ENCODE results near the gene PRODH.
"Not testable (repeated sequence)": the region's sequence is repeated elsewhere in the genome, so short reads cannot be mapped to it uniquely, and the experiment has no call there.

Gene PRODH

DNA sequence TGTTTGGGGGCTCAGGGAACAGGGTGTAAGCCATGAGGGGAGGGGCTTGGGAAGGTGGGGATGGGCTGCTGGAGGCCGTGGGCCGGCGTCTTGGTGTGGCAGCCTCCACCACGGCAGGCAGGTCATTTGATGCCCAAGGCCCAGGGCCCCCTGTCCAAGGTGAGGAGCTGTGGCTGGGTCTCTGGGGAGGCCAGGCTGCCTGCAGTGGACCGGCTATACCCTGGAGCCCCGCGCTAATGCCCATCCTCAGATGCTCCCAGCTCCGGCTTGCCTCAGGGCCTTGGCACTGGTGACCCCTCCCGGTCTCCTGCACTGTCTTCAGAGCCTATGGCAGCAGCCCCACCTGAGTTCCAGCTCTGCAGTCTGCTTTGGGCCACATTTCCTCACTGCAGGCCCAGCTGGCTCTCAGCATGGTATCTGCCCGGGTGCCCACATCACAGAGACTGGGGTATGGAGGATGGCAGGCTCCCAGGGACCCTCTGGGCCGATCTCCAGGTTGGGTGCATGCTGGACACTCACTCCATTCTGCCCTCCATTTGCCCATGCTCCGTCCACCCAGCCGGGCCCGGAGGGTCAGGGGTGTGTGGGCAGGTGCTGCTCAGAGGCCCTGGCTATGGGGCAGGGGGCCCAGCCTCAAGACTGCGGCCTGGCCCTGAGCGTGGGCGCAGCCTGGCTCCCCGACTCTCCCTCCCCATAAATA lies 21.7 kb upstream of the PRODH start:
- FAIRE-seq; DNase-seq (ENCODE audit: insufficient read length, low spot score): not testable (repeated sequence)

DNA sequence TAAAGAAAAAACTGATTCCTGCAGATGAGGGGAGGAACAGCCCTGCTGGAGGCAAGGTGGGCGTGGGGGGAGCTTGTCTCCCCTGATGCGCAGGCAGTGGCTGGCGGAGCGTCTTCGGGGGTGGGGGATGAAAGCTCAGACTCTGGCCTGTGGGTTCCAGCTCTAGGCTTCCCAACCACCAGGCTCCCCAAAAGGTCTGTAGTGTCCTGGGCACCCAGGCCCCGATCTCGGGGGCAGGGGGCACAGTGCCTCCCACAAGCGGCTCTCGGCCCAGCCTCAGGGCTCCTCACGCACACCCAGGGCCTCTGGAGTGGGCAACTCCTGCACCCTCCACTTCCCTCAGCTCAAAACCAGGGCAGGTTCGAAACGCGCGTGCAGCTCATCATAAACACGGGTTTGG lies 20.9 kb upstream of the PRODH start:
- not testable (repeated sequence) for DNase-seq (ENCODE audit: insufficient read length, low spot score); FAIRE-seq

DNA sequence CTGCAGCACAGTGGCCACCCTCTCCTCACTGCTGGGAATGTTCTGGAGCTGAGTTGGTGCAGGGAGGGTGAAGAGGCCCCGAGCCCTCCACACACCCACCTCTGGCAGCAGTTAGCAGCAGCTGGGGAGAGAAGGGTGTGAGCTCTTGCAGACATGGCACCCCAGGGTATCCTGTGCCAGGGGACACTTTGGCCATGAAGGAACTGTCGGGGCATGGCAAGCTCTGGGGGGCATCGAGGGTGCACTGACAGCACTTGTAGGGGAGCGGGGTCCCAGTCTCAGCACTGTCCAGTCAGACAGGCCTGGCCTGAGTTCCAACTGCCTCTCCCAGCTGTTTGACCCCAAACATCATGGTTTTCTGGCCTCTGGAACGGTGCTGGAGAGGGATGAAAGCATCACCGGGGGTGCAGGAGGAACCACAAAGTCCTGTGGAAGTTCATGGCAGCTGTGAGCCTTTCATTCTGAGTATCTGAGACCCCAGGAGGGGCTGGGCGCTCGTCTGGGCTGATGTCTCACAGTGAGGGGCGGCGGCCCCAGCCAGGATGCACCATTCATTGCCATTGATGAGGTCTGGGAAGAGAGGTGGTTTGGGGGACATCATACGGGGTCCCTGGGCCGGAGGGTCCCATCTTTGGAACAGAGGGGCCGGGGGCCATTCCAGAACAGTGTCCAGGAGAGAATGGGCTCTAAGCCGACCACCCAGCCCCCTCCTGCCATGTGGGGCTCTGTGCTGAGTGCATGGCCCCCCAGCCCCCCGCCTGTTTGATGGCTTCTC lies 20.2 kb upstream of the PRODH start:
- not testable (repeated sequence) for FAIRE-seq

DNA sequence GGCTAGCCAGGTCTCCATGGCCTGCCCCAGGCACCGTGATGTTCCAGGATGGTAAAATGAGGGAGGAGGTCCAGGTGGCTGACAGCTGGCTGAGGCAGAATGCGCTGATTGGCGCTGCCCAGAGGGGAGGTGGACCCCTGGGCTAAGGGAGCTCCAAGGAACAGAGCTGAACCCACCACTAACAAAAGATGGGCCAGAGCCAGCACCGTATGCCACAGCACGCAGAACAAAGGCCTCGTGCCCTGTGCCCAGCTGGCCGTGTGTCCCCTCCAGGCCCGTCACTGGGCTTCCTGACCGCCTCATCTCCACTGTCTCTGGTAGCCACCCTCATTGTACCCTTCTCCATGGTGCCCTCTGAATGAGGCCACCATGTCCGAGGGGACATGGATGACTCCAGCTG lies 19.6 kb upstream of the PRODH start:
- FAIRE-seq (no peak), DNase-seq (ENCODE audit: insufficient read length, low spot score) (no peak)
- TF ChIP-seq SPI1 (IDR thresholded peaks at IDR 0.05; ENCODE audit: low read depth, low read length) = no peak
- no peak for TF ChIP-seq POLR2A (IDR thresholded peaks at IDR 0.05; ENCODE audit: low read depth, low read length)
- TF ChIP-seq POU2F2 (IDR thresholded peaks at IDR 0.05; ENCODE audit: low read depth, low read length) = no peak
- TF ChIP-seq POLR2AphosphoS5 (IDR thresholded peaks at IDR 0.05; ENCODE audit: low read depth, low read length) = no peak
- no peak for TF ChIP-seq PAX5 (IDR thresholded peaks at IDR 0.05; ENCODE audit: insufficient read depth, low read length, severe bottlenecking)
- TF ChIP-seq TAF1 (IDR thresholded peaks at IDR 0.05; ENCODE audit: low read depth, low read length) = no peak

More for the DNA sequence above, 20.2 kb upstream of the PRODH start:
- not testable (repeated sequence) for DNase-seq (ENCODE audit: insufficient read length, low spot score)

DNA sequence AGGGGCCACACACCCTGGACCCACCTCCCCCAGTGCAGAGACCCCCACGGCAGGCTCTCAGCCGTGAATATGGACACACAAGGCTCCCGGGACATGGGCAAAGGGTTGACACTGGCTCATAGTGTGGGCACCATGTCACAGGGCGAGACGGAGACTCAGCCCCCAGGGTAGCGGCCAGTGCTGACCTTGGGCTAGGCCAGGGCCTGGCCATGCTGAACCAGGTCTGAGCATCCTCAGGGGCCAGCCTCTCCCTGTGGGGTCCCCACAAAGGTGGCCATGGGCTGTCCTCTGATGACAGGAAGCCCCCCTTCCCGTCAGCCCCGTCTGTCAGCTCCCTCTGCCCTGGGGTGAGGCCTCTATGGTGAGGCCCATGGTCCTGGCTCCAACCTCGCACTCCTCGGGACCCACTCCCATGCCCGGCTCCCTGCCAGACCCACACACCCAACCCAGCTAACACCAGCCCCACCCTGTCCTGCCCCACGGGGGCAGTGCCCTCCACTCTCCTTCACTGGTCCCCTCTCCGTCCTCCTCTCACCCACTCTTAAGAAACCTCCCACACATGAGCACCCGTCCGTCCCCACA lies 19.0 kb upstream of the PRODH start:
- DNase-seq (ENCODE audit: insufficient read length, low spot score) (no peak), FAIRE-seq (no peak)
- TF ChIP-seq POLR2A (IDR thresholded peaks at IDR 0.05; ENCODE audit: low read depth, low read length) = no peak
- TF ChIP-seq SPI1 (IDR thresholded peaks at IDR 0.05; ENCODE audit: low read depth, low read length) = no peak
- TF ChIP-seq POLR2AphosphoS5 (IDR thresholded peaks at IDR 0.05; ENCODE audit: low read depth, low read length) = no peak
- no peak for TF ChIP-seq TAF1 (IDR thresholded peaks at IDR 0.05; ENCODE audit: low read depth, low read length)
- no peak for TF ChIP-seq PAX5 (IDR thresholded peaks at IDR 0.05; ENCODE audit: insufficient read depth, low read length, severe bottlenecking)
- TF ChIP-seq POU2F2 (IDR thresholded peaks at IDR 0.05; ENCODE audit: low read depth, low read length) = no peak

DNA sequence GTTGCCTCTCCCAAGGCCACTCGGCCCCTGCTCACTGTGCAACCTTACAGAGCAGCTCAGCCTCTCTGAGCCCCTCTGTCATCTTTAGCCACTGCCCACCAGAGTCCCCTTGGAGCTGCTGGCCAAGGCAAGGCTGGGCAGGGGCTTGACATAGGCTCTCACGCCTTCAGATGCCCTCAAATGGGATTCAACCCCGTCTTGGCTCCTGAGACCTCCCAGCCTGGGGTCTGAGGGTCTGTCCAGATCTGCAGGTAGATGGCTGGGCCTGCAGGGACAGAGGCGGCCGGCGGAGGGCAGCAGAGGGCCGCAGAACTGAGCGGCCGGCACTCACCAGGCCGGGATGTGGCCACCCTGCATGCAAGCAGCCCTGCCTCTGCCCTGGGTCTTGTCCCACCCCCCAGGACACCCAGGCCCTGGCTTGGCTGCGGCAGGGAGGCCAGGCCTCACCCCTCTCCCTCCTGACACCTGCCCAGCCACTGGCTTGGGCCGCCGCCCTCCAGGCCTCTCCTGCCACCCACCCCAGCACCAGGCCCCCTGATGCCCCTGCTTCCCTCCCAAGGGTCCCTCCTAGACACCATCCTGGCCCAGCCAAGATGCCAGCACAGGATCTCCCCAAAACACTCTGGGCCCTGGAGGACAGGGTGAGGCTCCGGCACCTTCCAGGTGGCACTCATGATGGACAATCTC lies 18.4 kb upstream of the PRODH start:
- FAIRE-seq (peak; percentile 90), DNase-seq (ENCODE audit: insufficient read length, low spot score) (peak; percentile 83)

DNA sequence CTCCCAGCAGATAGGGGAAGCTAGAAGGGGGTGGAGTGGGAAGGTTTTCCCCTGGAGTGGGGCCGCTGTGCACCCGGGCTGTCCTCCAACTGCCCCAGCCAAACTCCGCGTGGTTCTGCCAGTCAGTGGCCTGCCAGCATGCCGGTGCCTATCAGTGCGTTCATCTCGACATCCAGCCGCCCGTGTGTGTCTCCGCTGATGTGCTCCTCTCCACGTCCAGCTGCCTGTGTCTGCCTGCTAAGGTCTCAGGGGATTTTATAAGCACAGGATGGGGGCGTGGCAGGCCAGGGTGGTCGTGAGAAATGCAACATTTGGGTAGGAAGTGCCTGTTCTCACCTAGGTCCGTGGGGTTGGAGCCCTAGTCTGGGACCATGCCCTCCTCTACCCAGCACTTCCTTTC lies 17.0 kb upstream of the PRODH start:
- peak; percentile 62 for FAIRE-seq

GRCh38 chr22:18952022-18952421 lies 15.9 kb upstream of the PRODH start:
- TF ChIP-seq SPI1 (IDR thresholded peaks at IDR 0.05; ENCODE audit: low read depth, low read length) (no peak), POU2F2 (IDR thresholded peaks at IDR 0.05; ENCODE audit: low read depth, low read length) (no peak), POLR2AphosphoS5 (IDR thresholded peaks at IDR 0.05; ENCODE audit: low read depth, low read length) (no peak), PAX5 (IDR thresholded peaks at IDR 0.05; ENCODE audit: insufficient read depth, low read length, severe bottlenecking) (no peak), POLR2A (IDR thresholded peaks at IDR 0.05; ENCODE audit: low read depth, low read length) (no peak), TAF1 (IDR thresholded peaks at IDR 0.05; ENCODE audit: low read depth, low read length) (no peak)
- DNase-seq (ENCODE audit: insufficient read length, low spot score) (no peak), FAIRE-seq (no peak)

More for the DNA sequence above, 17.0 kb upstream of the PRODH start:
- DNase-seq (ENCODE audit: insufficient read length, low spot score) = not testable (repeated sequence)

- DNase-seq (ENCODE audit: insufficient read length, low spot score) (no peak), FAIRE-seq (no peak)
- TF ChIP-seq POU2F2 (IDR thresholded peaks at IDR 0.05; ENCODE audit: low read depth, low read length) = no peak
- TF ChIP-seq POLR2A (IDR thresholded peaks at IDR 0.05; ENCODE audit: low read depth, low read length) = no peak
- TF ChIP-seq TAF1 (IDR thresholded peaks at IDR 0.05; ENCODE audit: low read depth, low read length) = no peak
- TF ChIP-seq PAX5 (IDR thresholded peaks at IDR 0.05; ENCODE audit: insufficient read depth, low read length, severe bottlenecking) = no peak
- TF ChIP-seq SPI1 (IDR thresholded peaks at IDR 0.05; ENCODE audit: low read depth, low read length) = no peak
- TF ChIP-seq POLR2AphosphoS5 (IDR thresholded peaks at IDR 0.05; ENCODE audit: low read depth, low read length) = no peak
Measured at GRCh38 chr22:18950141-18950540, 14.0 kb upstream of the PRODH start.

- DNase-seq (ENCODE audit: insufficient read length, low spot score) (no peak), FAIRE-seq (no peak)
- TF ChIP-seq POU2F2 (IDR thresholded peaks at IDR 0.05; ENCODE audit: low read depth, low read length) = no peak
Measured at GRCh38 chr22:18947905-18948304, 11.8 kb upstream of the PRODH start.

DNA sequence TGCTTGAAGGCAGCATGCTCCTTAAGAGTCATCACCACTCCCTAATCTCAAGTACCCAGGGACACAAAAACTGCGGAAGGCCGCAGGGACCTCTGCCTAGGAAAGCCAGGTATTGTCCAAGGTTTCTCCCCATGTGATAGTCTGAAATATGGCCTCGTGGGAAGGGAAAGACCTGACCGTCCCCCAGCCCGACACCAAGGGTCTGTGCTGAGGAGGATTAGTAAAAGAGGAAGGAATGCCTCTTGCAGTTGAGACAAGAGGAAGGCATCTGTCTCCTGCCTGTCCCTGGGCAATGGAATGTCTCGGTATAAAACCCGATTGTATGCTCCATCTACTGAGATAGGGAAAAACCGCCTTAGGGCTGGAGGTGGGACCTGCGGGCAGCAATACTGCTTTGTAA lies 11.0 kb upstream of the PRODH start:
- FAIRE-seq; DNase-seq (ENCODE audit: insufficient read length, low spot score): not testable (repeated sequence)

GRCh38 chr22:18938691-18939090 lies 2.6 kb upstream of the PRODH start:
- not testable (repeated sequence) for FAIRE-seq; DNase-seq (ENCODE audit: insufficient read length, low spot score)

GRCh38 chr22:18934688-18935087 lies 1.4 kb downstream of the PRODH start:
- FAIRE-seq; DNase-seq (ENCODE audit: insufficient read length, low spot score): not testable (repeated sequence)
